GM18526 (cell line): ENCODE measurements around the gene TTLL12.

Source experiments
- POLR2A ChIP-seq: IDR thresholded peaks from 3 replicates; pipeline ENCODE4 v1.6.1; 2011; ENCODE audit not compliant: insufficient read length; ENCODE audit errors: extremely low read depth

Gene TTLL12

GRCh38 chr22:43148581-43148980 lies 38.4 kb downstream of the TTLL12 start:
- TF ChIP-seq POLR2A, result no peak

GRCh38 chr22:43147821-43148220 lies 39.1 kb downstream of the TTLL12 start:
- no peak for TF ChIP-seq POLR2A

- TF ChIP-seq POLR2A, result no peak
Observed at GRCh38 chr22:43144949-43145348, 42.0 kb downstream of the TTLL12 start.

GRCh38 chr22:43142880-43143562 lies 43.9 kb downstream of the TTLL12 start, which contains the start of gene MCAT:
Gene MCAT, minus strand, starts transcription at chr22:43143398. Its CDS starts 50 bp downstream, at chr22:43143348.
- peak; percentile 60 for TF ChIP-seq POLR2A

GRCh38 chr22:43136801-43137200 lies 50.1 kb downstream of the TTLL12 start:
- no peak for TF ChIP-seq POLR2A

GRCh38 chr22:43136255-43136654 lies 50.7 kb downstream of the TTLL12 start:
- TF ChIP-seq POLR2A, result no peak

- no peak for TF ChIP-seq POLR2A
Observed at GRCh38 chr22:43135565-43135964, 51.4 kb downstream of the TTLL12 start.

- no peak for TF ChIP-seq POLR2A
Observed at GRCh38 chr22:43134553-43134952, 52.4 kb downstream of the TTLL12 start.

- TF ChIP-seq POLR2A, result no peak
Observed at GRCh38 chr22:43133401-43133800, 53.5 kb downstream of the TTLL12 start.

GRCh38 chr22:43131773-43132501 lies 55.0 kb downstream of the TTLL12 start:
- TF ChIP-seq POLR2A, result no peak

GRCh38 chr22:43129426-43130425 lies 57.2 kb downstream of the TTLL12 start:
- TF ChIP-seq POLR2A, result no peak

GRCh38 chr22:43128928-43129424 lies 58.0 kb downstream of the TTLL12 start:
- TF ChIP-seq POLR2A, result no peak

- TF ChIP-seq POLR2A, result no peak
Observed at GRCh38 chr22:43128116-43128515, 58.8 kb downstream of the TTLL12 start.

- TF ChIP-seq POLR2A, result no peak
Observed at GRCh38 chr22:43127166-43127908, 59.6 kb downstream of the TTLL12 start.

- no peak for TF ChIP-seq POLR2A
Observed at GRCh38 chr22:43126501-43127165, 60.3 kb downstream of the TTLL12 start.
